Activated T-helper 17 cell treated with anti-CD3 and anti-CD28 coated beads, Interleukin-2, amount 50 U/mL, for 72 hours (primary cell): ENCODE results near the gene OTULIN. TPM values are rescaled to one million over a fixed set of nuclear protein-coding genes. Genes with fewer than 3 reads are reported as not detected.

Experiments
- ATAC-seq: fragments of 150-1000 bp; cut with Tn5 transposase; replicated peaks from 2 replicates; pipeline ENCODE4 v1.10.0; 2021; ENCODE audit warnings: mild to moderate bottlenecking, moderate library complexity
- H3K27ac Mint-ChIP-seq: one replicate; pipeline ENCODE4 v1.8.0; 2022; ENCODE audit warnings: mixed read lengths
- H3K27me3 Mint-ChIP-seq: one replicate; pipeline ENCODE4 v1.8.0; 2022; ENCODE audit warnings: mixed read lengths
- H3K36me3 Mint-ChIP-seq: one replicate; pipeline ENCODE4 v1.8.0; 2022; ENCODE audit warnings: low read depth, mild to moderate bottlenecking, mixed read lengths
- H3K4me1 Mint-ChIP-seq: one replicate; pipeline ENCODE4 v1.8.0; 2022; ENCODE audit warnings: mixed read lengths
- H3K4me3 Mint-ChIP-seq: one replicate; pipeline ENCODE4 v1.8.0; 2022; ENCODE audit warnings: mild to moderate bottlenecking, mixed read lengths
- H3K9me3 Mint-ChIP-seq: one replicate; pipeline ENCODE4 v1.8.0; 2022; ENCODE audit warnings: mixed read lengths
- total RNA-seq, 2 donors: library from RNA; stranded (reverse); gene quantifications; one replicate each; pipeline ENCODE4 v1.2.3, GENCODE V29; 2022

OTULIN gene
- total RNA-seq, 2 donors from 2014 or later, result 67.2 to 73.9 TPM

- Mint-ChIP-seq H3K36me3 (peaks cover 39% of the 10 kb centered on the region), H3K27ac (peak overlapping the region; percentile 97), H3K4me3 (peak overlapping the region; percentile 95), H3K4me1 (peaks cover 29% of the 10 kb centered on the region), H3K9me3 (no peaks in the 10 kb centered on the region), H3K27me3 (no peaks in the 10 kb centered on the region)
- no peak for ATAC-seq
Observed at GRCh38 chr5:14662721-14663260, 1.7 kb upstream of the OTULIN start.

DNA sequence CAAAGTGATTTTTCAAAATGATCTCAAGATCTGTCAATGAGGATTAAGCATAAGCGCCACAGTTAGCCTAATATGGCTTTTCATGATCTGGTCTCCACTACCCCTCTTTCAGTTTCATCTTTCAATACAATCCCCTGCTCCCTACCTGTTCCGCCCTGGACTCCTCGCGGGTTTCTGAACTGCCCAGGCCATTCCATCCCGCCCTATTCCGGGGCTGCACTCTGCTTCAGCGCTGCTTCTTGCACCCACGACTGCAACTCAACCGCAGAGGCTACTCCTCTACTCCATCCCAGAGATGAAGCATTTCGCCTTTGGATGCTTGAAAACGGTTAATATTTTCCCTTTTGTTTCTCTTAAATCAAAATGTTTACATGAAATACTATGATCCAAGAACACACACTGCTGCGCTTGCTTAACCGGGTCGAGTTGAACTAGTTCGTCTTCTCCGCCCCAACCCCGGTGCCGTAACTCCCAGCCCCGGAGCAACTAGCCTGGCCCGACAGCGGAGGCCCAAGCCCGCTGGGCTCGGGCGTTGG, 716 bp upstream of the OTULIN start:
- ATAC-seq, result peak; percentile 23
- Mint-ChIP-seq H3K36me3 (peaks cover 49% of the 10 kb centered on the region), H3K4me3 (peak overlapping the region; percentile 95), H3K4me1 (peaks cover 37% of the 10 kb centered on the region), H3K27ac (peak overlapping the region; percentile 97), H3K27me3 (no peaks in the 10 kb centered on the region), H3K9me3 (no peaks in the 10 kb centered on the region)

DNA sequence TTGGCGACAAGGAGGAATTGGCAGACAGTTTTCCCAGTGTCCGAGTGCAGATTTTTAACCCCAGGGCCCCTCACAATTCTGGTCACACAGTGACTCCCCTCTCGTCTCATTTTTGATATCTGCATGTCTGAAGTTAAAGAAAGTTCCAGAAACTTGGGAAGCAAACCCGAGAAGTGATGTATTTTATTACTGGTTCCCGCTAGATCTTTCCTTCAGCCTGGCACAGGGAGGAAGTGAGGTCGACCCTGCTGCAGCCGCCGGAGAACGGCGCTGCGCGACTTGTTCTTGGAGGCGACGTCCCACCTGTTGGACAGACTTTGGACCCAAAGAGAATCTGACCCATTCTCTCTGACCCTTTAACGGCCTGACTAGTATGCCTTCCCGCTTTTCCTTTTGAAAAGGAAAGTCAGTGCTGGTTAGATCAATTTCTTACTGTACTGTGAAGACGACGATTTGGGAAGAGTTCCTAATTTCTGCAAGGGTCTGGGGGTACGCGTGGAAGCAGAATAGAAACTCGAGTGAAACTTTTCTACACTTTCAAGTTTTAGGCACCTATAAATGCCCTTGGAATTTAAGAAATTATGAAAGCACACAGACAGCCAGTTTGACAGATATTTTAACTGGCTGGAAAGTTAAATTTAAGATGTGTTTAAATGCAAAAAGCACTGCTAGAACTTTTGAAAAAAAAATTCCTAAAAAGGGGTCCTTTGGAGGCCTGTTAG, 744 bp downstream of the OTULIN start:
- peaks cover 42% of the 10 kb centered on the region for H3K4me1 Mint-ChIP-seq
- peaks cover 61% of the 10 kb centered on the region for H3K36me3 Mint-ChIP-seq
- peak overlapping the region; percentile 93 for H3K27ac Mint-ChIP-seq
- H3K27me3 Mint-ChIP-seq, result no peaks in the 10 kb centered on the region
- no peaks in the 10 kb centered on the region for H3K9me3 Mint-ChIP-seq
- H3K4me3 Mint-ChIP-seq, result peak overlapping the region; percentile 95
- ATAC-seq, result no peak

DNA sequence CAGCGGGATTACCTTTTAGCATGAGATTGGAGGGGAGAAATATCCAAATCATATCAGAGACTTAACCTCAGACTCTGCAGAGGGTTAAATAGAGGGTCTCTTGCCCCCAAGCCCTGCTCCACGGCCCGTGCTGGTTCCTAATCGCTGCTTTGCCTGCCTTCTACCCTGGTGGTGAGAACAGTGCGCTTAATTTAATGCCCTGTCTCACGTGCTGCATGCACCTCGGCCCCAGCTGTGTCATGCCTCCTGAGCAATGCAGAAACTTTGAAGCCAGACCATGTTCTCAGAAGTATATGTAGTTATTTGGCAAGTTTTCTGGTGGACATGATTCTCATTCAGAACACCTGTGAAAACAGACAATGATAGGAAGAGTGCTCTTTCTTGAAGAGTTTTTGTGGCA, 1.4 kb downstream of the OTULIN start:
- no peaks in the 10 kb centered on the region for H3K9me3 Mint-ChIP-seq
- H3K27me3 Mint-ChIP-seq, result no peaks in the 10 kb centered on the region
- H3K4me3 Mint-ChIP-seq, result peak overlapping the region; percentile 95
- peaks cover 66% of the 10 kb centered on the region for H3K36me3 Mint-ChIP-seq
- H3K27ac Mint-ChIP-seq, result peak overlapping the region; percentile 93
- peak; percentile 29 for ATAC-seq
- peaks cover 42% of the 10 kb centered on the region for H3K4me1 Mint-ChIP-seq

- no peak for ATAC-seq
- Mint-ChIP-seq H3K4me3 (peak overlapping the region; percentile 95), H3K27ac (peak overlapping the region; percentile 93), H3K36me3 (peaks cover 70% of the 10 kb centered on the region), H3K27me3 (no peaks in the 10 kb centered on the region), H3K9me3 (no peaks in the 10 kb centered on the region), H3K4me1 (peaks cover 43% of the 10 kb centered on the region)
Observed at GRCh38 chr5:14666357-14666756, 1.8 kb downstream of the OTULIN start.

DNA sequence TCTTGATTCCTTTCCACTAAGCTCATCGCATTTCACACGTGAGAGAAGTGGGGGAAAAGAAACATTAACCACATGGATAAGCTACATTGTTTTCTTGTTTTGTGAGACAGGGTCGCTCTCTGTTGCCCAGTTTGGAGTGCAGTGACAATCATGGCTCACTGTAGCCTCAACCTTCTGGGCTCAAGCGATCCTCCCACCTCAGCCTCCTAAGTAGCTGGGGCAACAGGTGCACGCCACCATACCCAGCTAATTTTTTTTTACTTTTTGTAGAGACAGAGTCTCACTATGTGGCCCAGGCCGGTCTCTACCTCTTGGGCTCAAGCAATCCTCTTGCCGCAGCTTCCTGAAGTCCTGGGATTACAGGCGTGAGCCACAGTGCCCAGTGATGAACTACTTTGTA, 2.8 kb downstream of the OTULIN start:
- Mint-ChIP-seq H3K4me1 (peaks cover 52% of the 10 kb centered on the region), H3K4me3 (peak overlapping the region; percentile 95), H3K36me3 (peaks cover 79% of the 10 kb centered on the region), H3K27me3 (no peaks in the 10 kb centered on the region), H3K9me3 (no peaks in the 10 kb centered on the region), H3K27ac (peak overlapping the region; percentile 93)
- ATAC-seq, result no peak

- Mint-ChIP-seq H3K9me3 (no peaks in the 10 kb centered on the region), H3K4me3 (peak overlapping the region; percentile 95), H3K4me1 (peaks cover 55% of the 10 kb centered on the region), H3K27ac (peak overlapping the region; percentile 93), H3K36me3 (peaks cover 84% of the 10 kb centered on the region), H3K27me3 (no peaks in the 10 kb centered on the region)
- ATAC-seq, result no peak
Observed at GRCh38 chr5:14667770-14668169, 3.3 kb downstream of the OTULIN start.

GRCh38 chr5:14668181-14668591, 3.7 kb downstream of the OTULIN start:
- H3K4me1 Mint-ChIP-seq, result peaks cover 58% of the 10 kb centered on the region
- peak overlapping the region; percentile 95 for H3K4me3 Mint-ChIP-seq
- H3K9me3 Mint-ChIP-seq, result no peaks in the 10 kb centered on the region
- no peaks in the 10 kb centered on the region for H3K27me3 Mint-ChIP-seq
- peak overlapping the region; percentile 93 for H3K27ac Mint-ChIP-seq
- ATAC-seq, result peak; percentile 3
- peaks cover 88% of the 10 kb centered on the region for H3K36me3 Mint-ChIP-seq

DNA sequence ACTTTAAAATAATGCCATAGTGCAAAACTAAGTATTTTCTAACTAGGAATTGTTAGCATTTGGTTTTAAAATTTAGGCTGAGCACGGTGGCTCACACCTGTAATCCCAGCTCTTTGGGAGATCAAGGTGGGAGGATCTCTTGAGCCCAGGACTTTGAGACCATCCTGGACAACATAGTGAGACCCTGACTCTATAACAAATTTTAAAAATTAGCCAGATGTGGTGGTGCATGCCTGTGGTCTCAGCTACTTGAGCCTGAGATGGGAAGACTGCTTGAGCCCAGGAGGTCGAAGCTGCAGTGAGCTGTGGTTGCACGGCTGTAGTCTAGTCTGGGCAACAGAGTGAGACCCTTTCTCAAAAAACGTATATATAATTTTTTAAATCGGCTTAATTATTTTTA, 4.9 kb downstream of the OTULIN start:
- H3K27me3 Mint-ChIP-seq, result no peaks in the 10 kb centered on the region
- H3K9me3 Mint-ChIP-seq, result no peaks in the 10 kb centered on the region
- peak overlapping the region; percentile 93 for H3K27ac Mint-ChIP-seq
- ATAC-seq, result no peak
- peak overlapping the region; percentile 95 for H3K4me3 Mint-ChIP-seq
- peaks cover 64% of the 10 kb centered on the region for H3K4me1 Mint-ChIP-seq
- H3K36me3 Mint-ChIP-seq, result peaks cover 89% of the 10 kb centered on the region

DNA sequence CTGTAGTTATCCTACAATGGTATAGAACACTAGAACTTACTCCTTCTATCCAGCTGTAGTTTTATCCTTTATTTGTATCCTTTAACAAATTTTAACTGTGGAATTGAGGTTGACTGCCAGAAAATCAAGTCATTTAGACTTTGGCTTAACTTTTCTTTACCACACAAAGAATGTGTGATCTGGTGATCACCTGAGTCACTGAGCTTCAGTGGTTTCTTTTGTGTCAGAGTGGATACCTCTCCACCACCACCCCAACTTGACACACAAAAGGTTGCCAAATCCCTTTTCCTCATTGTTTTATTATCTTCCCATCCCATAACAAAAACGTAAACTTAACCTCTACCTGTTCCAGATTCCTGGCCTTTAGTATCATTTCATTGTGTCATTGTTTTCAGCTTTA, 5.5 kb downstream of the OTULIN start:
- H3K27me3 Mint-ChIP-seq, result no peaks in the 10 kb centered on the region
- H3K4me1 Mint-ChIP-seq, result peaks cover 66% of the 10 kb centered on the region
- peak overlapping the region; percentile 95 for H3K4me3 Mint-ChIP-seq
- peak; percentile 61 for ATAC-seq
- H3K27ac Mint-ChIP-seq, result peak overlapping the region; percentile 93
- H3K9me3 Mint-ChIP-seq, result no peaks in the 10 kb centered on the region
- peaks cover 93% of the 10 kb centered on the region for H3K36me3 Mint-ChIP-seq

- ATAC-seq, result peak; percentile 44
- Mint-ChIP-seq H3K9me3 (no peaks in the 10 kb centered on the region), H3K36me3 (peaks cover 95% of the 10 kb centered on the region), H3K4me1 (peaks cover 77% of the 10 kb centered on the region), H3K27ac (peak overlapping the region; percentile 97), H3K27me3 (no peaks in the 10 kb centered on the region), H3K4me3 (peak overlapping the region; percentile 95)
Observed at GRCh38 chr5:14671414-14671813, 6.9 kb downstream of the OTULIN start.

- H3K27ac Mint-ChIP-seq, result peak overlapping the region; percentile 97
- H3K4me3 Mint-ChIP-seq, result peak overlapping the region; percentile 95
- no peak for ATAC-seq
- H3K4me1 Mint-ChIP-seq, result peaks cover 74% of the 10 kb centered on the region
- H3K27me3 Mint-ChIP-seq, result no peaks in the 10 kb centered on the region
- H3K9me3 Mint-ChIP-seq, result no peaks in the 10 kb centered on the region
- H3K36me3 Mint-ChIP-seq, result peaks cover 92% of the 10 kb centered on the region
Observed at GRCh38 chr5:14672082-14672481, 7.6 kb downstream of the OTULIN start.

GRCh38 chr5:14672484-14673394, 8.2 kb downstream of the OTULIN start:
- no peaks in the 10 kb centered on the region for H3K27me3 Mint-ChIP-seq
- no peak for ATAC-seq
- H3K27ac Mint-ChIP-seq, result peak overlapping the region; percentile 97
- H3K36me3 Mint-ChIP-seq, result peaks cover 92% of the 10 kb centered on the region
- H3K4me3 Mint-ChIP-seq, result peak overlapping the region; percentile 95
- H3K9me3 Mint-ChIP-seq, result no peaks in the 10 kb centered on the region
- H3K4me1 Mint-ChIP-seq, result peaks cover 70% of the 10 kb centered on the region

DNA sequence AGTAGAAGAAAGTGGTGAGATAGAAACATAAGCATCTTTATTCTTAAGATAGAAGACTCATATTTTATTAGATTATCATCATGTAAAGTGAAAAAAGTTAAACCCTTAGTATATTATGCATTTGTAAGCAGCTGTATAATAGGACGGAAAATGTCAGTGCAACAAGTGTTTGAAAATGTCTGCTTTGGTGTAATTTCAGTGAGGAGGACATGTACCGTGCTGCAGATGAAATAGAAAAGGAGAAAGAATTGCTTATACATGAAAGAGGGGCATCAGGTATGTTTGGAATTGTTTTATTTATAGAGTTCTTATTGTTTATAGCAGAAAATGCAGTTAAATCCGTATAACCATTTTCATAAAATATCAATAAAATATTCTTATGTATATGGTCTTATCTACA, 8.9 kb downstream of the OTULIN start:
- no peak for ATAC-seq
- H3K36me3 Mint-ChIP-seq, result peaks cover 92% of the 10 kb centered on the region
- no peaks in the 10 kb centered on the region for H3K9me3 Mint-ChIP-seq
- peak overlapping the region; percentile 95 for H3K4me3 Mint-ChIP-seq
- H3K27ac Mint-ChIP-seq, result peak overlapping the region; percentile 97
- H3K27me3 Mint-ChIP-seq, result no peaks in the 10 kb centered on the region
- peaks cover 70% of the 10 kb centered on the region for H3K4me1 Mint-ChIP-seq
